ENCODE data around the gene RBFOX1.

RBFOX1 gene

GRCh38 chr16:7335991-7336634 lies 3.5 kb downstream of the RBFOX1 start:
- no peak for DNase-seq

GRCh38 chr16:7336742-7337141 lies 4.1 kb downstream of the RBFOX1 start:
- no peak for DNase-seq

- no peak for DNase-seq
Observed at GRCh38 chr16:7338826-7339225, 6.2 kb downstream of the RBFOX1 start.

- no peak for DNase-seq
Observed at GRCh38 chr16:7339700-7340099, 7.1 kb downstream of the RBFOX1 start.

- no peak for DNase-seq
Observed at GRCh38 chr16:7340938-7341337, 8.3 kb downstream of the RBFOX1 start.

- DNase-seq = no peak
Observed at GRCh38 chr16:7342598-7342997, 10.0 kb downstream of the RBFOX1 start.

- no peak for DNase-seq
Observed at GRCh38 chr16:7343243-7343642, 10.6 kb downstream of the RBFOX1 start.

GRCh38 chr16:7344830-7345780 lies 12.5 kb downstream of the RBFOX1 start:
- DNase-seq = no peak

GRCh38 chr16:7350806-7351205 lies 18.2 kb downstream of the RBFOX1 start:
- DNase-seq = no peak

GRCh38 chr16:7351610-7352510 lies 19.2 kb downstream of the RBFOX1 start:
- DNase-seq = no peak

- no peak for DNase-seq
Observed at GRCh38 chr16:7355758-7356157, 23.1 kb downstream of the RBFOX1 start.

GRCh38 chr16:7361416-7362129 lies 28.9 kb downstream of the RBFOX1 start:
- no peak for DNase-seq

GRCh38 chr16:7362231-7362630 lies 29.6 kb downstream of the RBFOX1 start:
- no peak for DNase-seq

GRCh38 chr16:7363422-7364417 lies 31.1 kb downstream of the RBFOX1 start:
- DNase-seq = no peak

GRCh38 chr16:7366041-7366440 lies 33.4 kb downstream of the RBFOX1 start:
- no peak for DNase-seq

GRCh38 chr16:7366993-7367880 lies 34.6 kb downstream of the RBFOX1 start:
- no peak for DNase-seq

GRCh38 chr16:7369204-7369603 lies 36.6 kb downstream of the RBFOX1 start:
- no peak for DNase-seq

GRCh38 chr16:7372095-7372494 lies 39.5 kb downstream of the RBFOX1 start:
- no peak for DNase-seq

- no peak for DNase-seq
Observed at GRCh38 chr16:7373776-7374175, 41.1 kb downstream of the RBFOX1 start.

- no peak for DNase-seq
Observed at GRCh38 chr16:7374614-7375174, 42.0 kb downstream of the RBFOX1 start.
